Coronary artery (tissue), 2 donors: ENCODE data around the gene PPFIA2.

ENCODE experiments used
- DNase-seq: peaks from one replicate; pipeline ENCODE4 v3.0.0-alpha.2; 2017; ENCODE audit warnings: low spot score
- H3K27ac ChIP-seq, 2 donors: fragments of 200-600 bp; sonication (generic); one replicate each; pipeline ENCODE4 v1.5.1; 2016 to 2019
- H3K4me3 ChIP-seq: fragments of 200-600 bp; sonication (generic); 2 replicates; pipeline ENCODE4 v1.5.1; 2016; ENCODE audit warnings: mild to moderate bottlenecking, moderate library complexity
- TF ChIP-seq, protein P1 (sequence below): fragments of 200-600 bp; sonication (generic); IDR thresholded peaks from one replicate; pipeline ENCODE4 v1.5.1; 2019; ENCODE audit warnings: antibody characterized with exemption

Gene PPFIA2

GRCh38 chr12:81570234-81570633 is 188.9 kb downstream of the PPFIA2 start:
- no peak overlapping the region for H3K27ac ChIP-seq
- TF ChIP-seq, protein P1, sequence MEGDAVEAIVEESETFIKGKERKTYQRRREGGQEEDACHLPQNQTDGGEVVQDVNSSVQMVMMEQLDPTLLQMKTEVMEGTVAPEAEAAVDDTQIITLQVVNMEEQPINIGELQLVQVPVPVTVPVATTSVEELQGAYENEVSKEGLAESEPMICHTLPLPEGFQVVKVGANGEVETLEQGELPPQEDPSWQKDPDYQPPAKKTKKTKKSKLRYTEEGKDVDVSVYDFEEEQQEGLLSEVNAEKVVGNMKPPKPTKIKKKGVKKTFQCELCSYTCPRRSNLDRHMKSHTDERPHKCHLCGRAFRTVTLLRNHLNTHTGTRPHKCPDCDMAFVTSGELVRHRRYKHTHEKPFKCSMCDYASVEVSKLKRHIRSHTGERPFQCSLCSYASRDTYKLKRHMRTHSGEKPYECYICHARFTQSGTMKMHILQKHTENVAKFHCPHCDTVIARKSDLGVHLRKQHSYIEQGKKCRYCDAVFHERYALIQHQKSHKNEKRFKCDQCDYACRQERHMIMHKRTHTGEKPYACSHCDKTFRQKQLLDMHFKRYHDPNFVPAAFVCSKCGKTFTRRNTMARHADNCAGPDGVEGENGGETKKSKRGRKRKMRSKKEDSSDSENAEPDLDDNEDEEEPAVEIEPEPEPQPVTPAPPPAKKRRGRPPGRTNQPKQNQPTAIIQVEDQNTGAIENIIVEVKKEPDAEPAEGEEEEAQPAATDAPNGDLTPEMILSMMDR = no peak
- no peak overlapping the region for H3K4me3 ChIP-seq
- no peak for DNase-seq

- Histone ChIP-seq H3K27ac (no peak overlapping the region), H3K4me3 (no peak overlapping the region)
- TF ChIP-seq, protein P1 = no peak
- no peak for DNase-seq
Observed at GRCh38 chr12:81564237-81564636, 194.9 kb downstream of the PPFIA2 start.

- no peak overlapping the region for H3K27ac ChIP-seq
Observed at GRCh38 chr12:81558031-81558430, 201.1 kb downstream of the PPFIA2 start.

DNA sequence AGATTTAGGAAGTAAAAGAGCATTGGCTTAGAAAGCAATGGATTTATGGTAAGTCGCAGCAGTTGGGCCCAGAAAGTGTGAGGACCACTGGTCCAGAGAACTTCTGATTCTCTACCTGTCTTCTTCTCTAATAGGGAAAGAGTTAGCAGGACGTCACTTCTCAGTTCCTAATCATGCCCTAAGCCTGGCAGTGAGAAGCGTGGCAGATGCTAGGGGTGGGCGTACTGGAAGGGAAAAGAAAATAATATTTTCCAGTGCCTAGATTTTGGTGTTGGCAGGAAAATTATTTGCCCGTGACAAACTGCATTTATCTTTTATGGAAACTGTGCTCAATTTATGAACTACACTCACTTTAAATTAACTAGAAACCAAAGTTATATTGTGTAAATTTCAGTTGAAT is 212.3 kb downstream of the PPFIA2 start:
- Histone ChIP-seq H3K4me3 (no peak overlapping the region), H3K27ac (no peak overlapping the region)
- TF ChIP-seq, protein P1 = no peak
- DNase-seq = no peak

More at GRCh38 chr12:81558031-81558430, 201.1 kb downstream of the PPFIA2 start:
- H3K4me3 ChIP-seq = no peak overlapping the region
- TF ChIP-seq, protein P1 = no peak
- no peak for DNase-seq

DNA sequence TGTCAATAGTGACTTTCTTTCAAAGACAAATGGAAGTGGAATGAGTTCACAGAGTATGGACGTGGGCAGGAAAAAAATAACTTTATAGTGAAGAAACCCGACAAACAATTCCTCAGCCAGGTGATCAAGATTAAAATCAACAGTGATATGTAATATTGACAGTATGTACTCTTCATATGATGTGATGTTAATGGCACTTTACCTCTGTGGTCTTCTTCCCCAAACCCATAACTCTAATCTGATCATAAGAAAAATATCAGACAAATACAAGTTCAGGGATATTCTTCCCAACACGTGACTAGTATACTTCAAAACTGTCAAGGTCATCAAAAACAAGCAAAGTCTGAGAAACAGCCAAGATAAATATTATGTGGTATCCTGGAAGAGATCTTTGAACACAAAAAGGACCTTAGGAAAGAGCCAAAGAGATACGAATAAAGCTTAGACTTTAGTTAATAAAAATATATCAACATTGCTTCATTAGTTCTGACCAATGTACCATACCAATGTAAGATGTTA is 215.5 kb downstream of the PPFIA2 start:
- DNase-seq = no peak
- TF ChIP-seq, protein P1 = no peak
- Histone ChIP-seq H3K4me3 (no peak overlapping the region), H3K27ac (no peak overlapping the region)

DNA sequence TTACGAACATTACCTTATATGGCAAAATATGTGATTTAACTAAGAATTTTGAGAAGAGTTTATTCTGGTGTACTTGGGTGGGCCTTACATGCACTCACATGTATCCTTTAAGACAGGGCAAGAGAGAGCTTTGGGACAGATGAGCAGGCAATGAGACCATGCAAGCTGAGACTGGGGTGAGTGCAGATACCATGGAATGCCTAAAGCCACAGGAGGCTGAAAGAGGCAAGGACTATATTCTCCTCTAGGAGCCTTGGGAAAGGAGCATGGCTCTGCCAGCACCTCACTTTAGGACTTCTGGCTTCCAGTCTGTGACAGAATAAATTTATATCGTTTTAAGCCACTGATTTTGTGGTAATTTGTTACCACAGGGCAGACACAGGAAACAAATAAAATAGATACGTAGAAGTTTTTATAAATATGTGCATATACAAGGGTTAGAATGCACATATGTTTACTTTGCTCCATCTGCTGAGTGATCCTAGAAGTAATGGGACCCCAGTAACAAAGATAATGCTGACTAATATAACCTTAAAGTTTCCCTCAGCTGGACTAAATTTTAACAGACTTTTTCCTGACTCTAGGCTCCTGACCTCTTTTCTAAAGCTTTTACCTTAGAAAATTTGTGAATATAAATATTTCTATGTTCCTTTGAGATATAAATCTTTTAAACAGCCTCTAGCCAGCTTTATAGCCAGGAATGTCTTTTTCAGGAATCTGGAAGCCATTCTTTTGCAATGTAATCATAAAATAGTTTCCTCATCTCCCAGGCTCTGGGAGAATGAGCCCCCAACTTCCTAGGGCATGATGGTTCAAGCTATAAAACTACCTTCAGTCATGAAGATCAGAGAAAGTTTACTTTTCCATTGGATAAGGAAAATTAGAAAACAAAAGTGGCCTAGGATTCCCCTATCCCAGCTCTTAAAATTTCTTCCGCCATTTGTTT is 216.8 kb downstream of the PPFIA2 start:
- TF ChIP-seq, protein P1 = no peak
- no peak overlapping the region for H3K27ac ChIP-seq
- no peak for DNase-seq
- no peak overlapping the region for H3K4me3 ChIP-seq

DNA sequence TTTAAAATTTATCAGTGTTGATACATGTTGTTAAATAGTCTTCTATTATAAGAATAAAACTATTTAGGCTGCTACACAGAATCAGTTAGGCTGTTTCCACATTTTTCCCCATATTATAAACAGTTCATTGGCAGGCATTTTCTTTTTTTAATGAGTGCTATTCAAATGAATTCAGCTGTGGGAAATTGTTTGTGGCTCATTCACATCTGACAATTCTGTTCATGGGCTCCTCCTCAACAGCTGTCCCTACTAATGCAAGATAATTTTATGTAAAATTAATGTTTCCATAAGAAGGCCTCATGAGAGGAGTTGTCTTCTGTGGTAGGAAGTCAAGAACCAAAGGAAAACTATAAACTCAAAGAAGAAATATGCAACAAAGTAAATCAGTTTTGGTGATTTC is 218.0 kb downstream of the PPFIA2 start:
- no peak for DNase-seq
- TF ChIP-seq, protein P1 = no peak
- Histone ChIP-seq H3K27ac (no peak overlapping the region), H3K4me3 (no peak overlapping the region)
